A549 (cell line): ENCODE data around the gene CTRL. TPM values are rescaled to one million over a fixed set of nuclear protein-coding genes. Genes with fewer than 3 reads are reported as not detected.

Source experiments
- ATAC-seq, 2 experiments: fragments of 200-7000 bp in 1 of 2; fragments of >200 bp in 1 of 2; cut with Nextera tagmentation in 1 of 2; cut with Tn5 transposase in 1 of 2; 3 replicates each; pipeline versions ENCODE4 v1.8.0 to v1.9.1; 2018 to 2020; ENCODE audit warnings: mild to moderate bottlenecking in 1 of 2, moderate library complexity in 1 of 2
- CTCF ChIA-PET: fragments of 300-600 bp; sonication (Branson Sonifier 250); formaldehyde crosslinking; extraction: SDS; loops from one replicate; lab custom pipeline; 2021; ENCODE audit warnings: antibody characterized with exemption, inconsistent platforms; lab: Yijun Ruan, JAX
- POLR2A ChIA-PET: fragments of 350-600 bp; formaldehyde crosslinking; extraction: SDS; loops from one replicate; lab custom pipeline; 2021; ENCODE audit warnings: antibody characterized with exemption, inconsistent platforms; lab: Yijun Ruan, JAX
- DNase-seq, 2 experiments: peaks; one replicate each; pipeline versions ENCODE4 v3.0.0 to v3.0.0-alpha.2; 2011 to 2016; ENCODE audit warnings: low read depth in 1 of 2, low spot score in 1 of 2
- FAIRE-seq: peaks from 2 replicates; lab custom pipeline; 2011; peaks lifted over from hg19 to GRCh38; lab: Jason Lieb, UNC
- H3K27ac ChIP-seq, 2 experiments: fragments of >200 bp; sonication (Bioruptor Twin); formaldehyde crosslinking; 3 replicates each; pipeline ENCODE4 v1.5.1; 2016 to 2017
- H3K4me1 ChIP-seq: fragments of >200 bp; sonication (Bioruptor Twin); formaldehyde crosslinking; 3 replicates; pipeline ENCODE4 v1.6.1; 2016
- H3K4me2 ChIP-seq: fragments of >200 bp; sonication (Bioruptor Twin); formaldehyde crosslinking; 3 replicates; pipeline ENCODE4 v1.6.1; 2016
- H3K4me3 ChIP-seq: fragments of >200 bp; sonication (Bioruptor Twin); formaldehyde crosslinking; 3 replicates; pipeline ENCODE4 v1.5.1; 2016
- H3K9me3 ChIP-seq: fragments of >200 bp; sonication (Bioruptor Twin); formaldehyde crosslinking; 3 replicates; pipeline ENCODE4 v1.6.1; 2016
- ATOH8 ChIP-seq: fragments of 250-450 bp; sonication (Bioruptor Pico); IDR thresholded peaks from 2 replicates; pipeline ENCODE4 v1.5.0; 2020; ENCODE audit warnings: low read depth, mild to moderate bottlenecking, moderate library complexity
- CBX2 ChIP-seq: fragments of 200-600 bp; sonication (generic); IDR thresholded peaks from 2 replicates; pipeline ENCODE4 v1.6.1; 2016; ENCODE audit warnings: low read depth, mild to moderate bottlenecking, borderline replicate concordance
- EP300 ChIP-seq, 2 experiments: fragments of >200 bp; sonication (Bioruptor Twin); formaldehyde crosslinking; IDR thresholded peaks; 2 replicates in 1 of 2; 3 replicates in 1 of 2; pipeline ENCODE4 v1.6.1; 2016 to 2017
- ESRRA ChIP-seq: fragments of 150-350 bp; IDR thresholded peaks from 2 replicates; pipeline ENCODE4 v1.6.1; 2014; ENCODE audit warnings: mild to moderate bottlenecking, low read length, borderline replicate concordance
- FOXS1 ChIP-seq: fragments of 250-450 bp; sonication (Bioruptor Pico); IDR thresholded peaks from 2 replicates; pipeline ENCODE4 v1.5.0; 2020; ENCODE audit warnings: mild to moderate bottlenecking, moderate library complexity
- HEYL ChIP-seq: fragments of 250-450 bp; sonication (Bioruptor Pico); IDR thresholded peaks from 2 replicates; pipeline ENCODE4 v1.8.0; 2021; ENCODE audit warnings: mild to moderate bottlenecking, moderate library complexity
- HOXA7 ChIP-seq: fragments of 250-450 bp; sonication (Bioruptor Pico); IDR thresholded peaks from 2 replicates; pipeline ENCODE4 v1.5.0; 2020; ENCODE audit warnings: mild to moderate bottlenecking, moderate library complexity
- HOXB13 ChIP-seq: fragments of 250-450 bp; sonication (Bioruptor Pico); IDR thresholded peaks from 2 replicates; pipeline ENCODE4 v1.5.0; 2020; ENCODE audit warnings: low read depth, mild to moderate bottlenecking, moderate library complexity
- HOXB5 ChIP-seq: fragments of 250-450 bp; sonication (Bioruptor Pico); IDR thresholded peaks from 2 replicates; pipeline ENCODE4 v1.5.0; 2020; ENCODE audit warnings: mild to moderate bottlenecking, moderate library complexity
- JUNB ChIP-seq: fragments of >200 bp; sonication (Bioruptor Twin); formaldehyde crosslinking; IDR thresholded peaks from 2 replicates; pipeline ENCODE4 v1.6.1; 2016
- MYC ChIP-seq: IDR thresholded peaks from 2 replicates; pipeline ENCODE4 v1.6.1; 2012; ENCODE audit warnings: mild to moderate bottlenecking, inconsistent platforms, low read length, improper control_type of control experiment, borderline replicate concordance
- POLR2A ChIP-seq: IDR thresholded peaks from 2 replicates; pipeline ENCODE4 v1.6.1; 2012; ENCODE audit warnings: mild to moderate bottlenecking, low read length
- RAD21 ChIP-seq, 2 experiments: fragments of >200 bp in 1 of 2; sonication (Bioruptor Twin) in 1 of 2; formaldehyde crosslinking in 1 of 2; IDR thresholded peaks in 1 of 2; conservative IDR thresholded peaks in 1 of 2; 2 replicates in 1 of 2; 3 replicates in 1 of 2; pipeline ENCODE4 v1.6.1; 2012 to 2018; ENCODE audit warnings: inconsistent platforms in 1 of 2
- RARB ChIP-seq: fragments of 250-450 bp; sonication (Bioruptor Pico); IDR thresholded peaks from 2 replicates; pipeline ENCODE4 v1.8.0; 2021; ENCODE audit warnings: mild to moderate bottlenecking, moderate library complexity
- RCOR1 ChIP-seq: fragments of 150-350 bp; IDR thresholded peaks from 2 replicates; pipeline ENCODE4 v1.6.1; 2014; ENCODE audit warnings: antibody characterized with exemption, low read length, low read depth
- RFX5 ChIP-seq: fragments of 450-650 bp; IDR thresholded peaks from 2 replicates; pipeline ENCODE4 v1.7.1; 2014; ENCODE audit warnings: antibody characterized with exemption, mild to moderate bottlenecking, moderate library complexity
- SMC3 ChIP-seq: fragments of >200 bp; sonication (Bioruptor Twin); formaldehyde crosslinking; IDR thresholded peaks from 3 replicates; pipeline ENCODE4 v1.6.1; 2018; ENCODE audit warnings: inconsistent platforms
- ZC3H11A ChIP-seq: fragments of 450-650 bp; IDR thresholded peaks from 2 replicates; pipeline ENCODE4 v1.6.1; 2014; ENCODE audit warnings: antibody characterized with exemption, mild to moderate bottlenecking
- ZSCAN20 ChIP-seq: fragments of 250-450 bp; sonication (Bioruptor Pico); IDR thresholded peaks from 2 replicates; pipeline ENCODE4 v1.8.0; 2022; ENCODE audit warnings: mild to moderate bottlenecking, moderate library complexity
- WGBS: methylation state at CpG from one replicate; pipeline ENCODE4 v1.1.6; 2017; ENCODE audit errors: missing lambda C conversion rate; 5-methylcytosine and 5-hydroxymethylcytosine counted together
- polyA plus RNA-seq, 4 experiments: library from polyadenylated mRNA; depleted of rRNA in 3 of 4; stranded (reverse); fragments of >200 nt; fragmentation: RNase III in 1 of 4; extraction: RNeasy Plus Mini Kit Qiagen cat#74134 plus additional on column Dnase treatment in 1 of 4; gene quantifications; 2 replicates in 3 of 4; 3 replicates in 1 of 4; pipeline ENCODE4 v1.2.3, GENCODE V29; 2011 to 2017
- TF ChIP-seq, protein P1 (sequence below): IDR thresholded peaks from 2 replicates; pipeline ENCODE4 v1.6.1; 2012
- TF ChIP-seq, protein P2 (sequence below): fragments of 200-600 bp; sonication (generic); IDR thresholded peaks from 2 replicates; pipeline ENCODE4 v1.6.1; 2016; ENCODE audit warnings: antibody characterized with exemption, mild to moderate bottlenecking, moderate library complexity

Gene CTRL
- polyA plus RNA-seq, 2 of the 4 experiments (the other 2 are of a cell fraction): 0.92 to 3.6 TPM

GRCh38 chr16:67946128-67946569, 14.5 kb upstream of the CTRL start:
- POLR2A ChIA-PET: interaction anchor here (1.2 kb wide), 1 partner anchor 9 kb away, joined by 4 read pairs; the partner anchor contains the start of gene PSMB10
- DNase-seq (no peak), ATAC-seq (no peak), FAIRE-seq (no peak)
- TF ChIP-seq ATOH8 (CRISPR knock-in tag): no peak
- no peak for TF ChIP-seq HOXB5
- TF ChIP-seq CBX2: no peak
- TF ChIP-seq JUNB: no peak
- TF ChIP-seq MYC: no peak
- TF ChIP-seq, protein P1, sequence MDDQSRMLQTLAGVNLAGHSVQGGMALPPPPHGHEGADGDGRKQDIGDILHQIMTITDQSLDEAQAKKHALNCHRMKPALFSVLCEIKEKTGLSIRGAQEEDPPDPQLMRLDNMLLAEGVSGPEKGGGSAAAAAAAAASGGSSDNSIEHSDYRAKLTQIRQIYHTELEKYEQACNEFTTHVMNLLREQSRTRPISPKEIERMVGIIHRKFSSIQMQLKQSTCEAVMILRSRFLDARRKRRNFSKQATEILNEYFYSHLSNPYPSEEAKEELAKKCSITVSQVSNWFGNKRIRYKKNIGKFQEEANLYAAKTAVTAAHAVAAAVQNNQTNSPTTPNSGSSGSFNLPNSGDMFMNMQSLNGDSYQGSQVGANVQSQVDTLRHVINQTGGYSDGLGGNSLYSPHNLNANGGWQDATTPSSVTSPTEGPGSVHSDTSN: no peak
- no peak for TF ChIP-seq SMC3
- no peak for TF ChIP-seq HEYL
- no peak for TF ChIP-seq HOXB13
- TF ChIP-seq POLR2A: no peak; the same call in 1 of the 2 replicates
- no peak for TF ChIP-seq RCOR1
- TF ChIP-seq RAD21 (conservative IDR thresholded peaks at IDR 0.05 in 1 of 2, IDR thresholded peaks at IDR 0.05 in 1 of 2): no peak
- no peak for TF ChIP-seq RFX5
- TF ChIP-seq RARB (CRISPR knock-in tag): no peak
- CTCF ChIA-PET: interaction anchor here (1.4 to 6.3 kb wide), 2 partner anchors 10 to 283 kb away, joined by 3 to 29 read pairs; partner anchors contain the start of gene PSMB10
- Histone ChIP-seq H3K27ac (no peak overlapping the region), H3K9me3 (no peaks in the 10 kb centered on the region), H3K4me1 (no peaks in the 10 kb centered on the region), H3K4me2 (no peak overlapping the region), H3K4me3 (no peak overlapping the region)
- 90% methylated on average over 11 of the region's 20 CpGs for WGBS

- DNase-seq: no peak
- H3K4me3 ChIP-seq: no peak overlapping the region
- WGBS: 93% methylated on average over 24 of the region's 24 CpGs
- H3K4me2 ChIP-seq: no peak overlapping the region
- TF ChIP-seq, protein P2, sequence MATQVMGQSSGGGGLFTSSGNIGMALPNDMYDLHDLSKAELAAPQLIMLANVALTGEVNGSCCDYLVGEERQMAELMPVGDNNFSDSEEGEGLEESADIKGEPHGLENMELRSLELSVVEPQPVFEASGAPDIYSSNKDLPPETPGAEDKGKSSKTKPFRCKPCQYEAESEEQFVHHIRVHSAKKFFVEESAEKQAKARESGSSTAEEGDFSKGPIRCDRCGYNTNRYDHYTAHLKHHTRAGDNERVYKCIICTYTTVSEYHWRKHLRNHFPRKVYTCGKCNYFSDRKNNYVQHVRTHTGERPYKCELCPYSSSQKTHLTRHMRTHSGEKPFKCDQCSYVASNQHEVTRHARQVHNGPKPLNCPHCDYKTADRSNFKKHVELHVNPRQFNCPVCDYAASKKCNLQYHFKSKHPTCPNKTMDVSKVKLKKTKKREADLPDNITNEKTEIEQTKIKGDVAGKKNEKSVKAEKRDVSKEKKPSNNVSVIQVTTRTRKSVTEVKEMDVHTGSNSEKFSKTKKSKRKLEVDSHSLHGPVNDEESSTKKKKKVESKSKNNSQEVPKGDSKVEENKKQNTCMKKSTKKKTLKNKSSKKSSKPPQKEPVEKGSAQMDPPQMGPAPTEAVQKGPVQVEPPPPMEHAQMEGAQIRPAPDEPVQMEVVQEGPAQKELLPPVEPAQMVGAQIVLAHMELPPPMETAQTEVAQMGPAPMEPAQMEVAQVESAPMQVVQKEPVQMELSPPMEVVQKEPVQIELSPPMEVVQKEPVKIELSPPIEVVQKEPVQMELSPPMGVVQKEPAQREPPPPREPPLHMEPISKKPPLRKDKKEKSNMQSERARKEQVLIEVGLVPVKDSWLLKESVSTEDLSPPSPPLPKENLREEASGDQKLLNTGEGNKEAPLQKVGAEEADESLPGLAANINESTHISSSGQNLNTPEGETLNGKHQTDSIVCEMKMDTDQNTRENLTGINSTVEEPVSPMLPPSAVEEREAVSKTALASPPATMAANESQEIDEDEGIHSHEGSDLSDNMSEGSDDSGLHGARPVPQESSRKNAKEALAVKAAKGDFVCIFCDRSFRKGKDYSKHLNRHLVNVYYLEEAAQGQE: no peak
- TF ChIP-seq HOXB5 (no peak), EP300 (IDR thresholded peaks at IDR 0.05) (no peak), ZSCAN20 (CRISPR knock-in tag) (no peak), FOXS1 (CRISPR knock-in tag) (no peak), ZC3H11A (no peak), HOXA7 (no peak), ESRRA (no peak), HOXB13 (no peak)
- H3K9me3 ChIP-seq: no peaks in the 10 kb centered on the region
- no peaks in the 10 kb centered on the region for H3K4me1 ChIP-seq
- CTCF ChIA-PET: interaction anchor here (6.3 kb wide), 1 partner anchor 10 kb away, joined by 29 read pairs; the partner anchor contains the start of gene PSMB10
- FAIRE-seq: no peak
- POLR2A ChIA-PET: interaction anchor here (1.4 kb wide), 1 partner anchor 10 kb away, joined by 5 read pairs; no protein-coding TSS in a partner anchor
- no peak for ATAC-seq
- H3K27ac ChIP-seq: no peak overlapping the region
Observed at GRCh38 chr16:67945392-67945933, 13.8 kb upstream of the CTRL start.
